HepG2 (cell line): ENCODE data around the gene MED13.

Source experiments
- FOXK2 ChIP-seq: fragments of 450-650 bp; IDR thresholded peaks from 2 replicates; pipeline ENCODE4 v1.6.1; 2016
- HCFC1 ChIP-seq: fragments of 150-350 bp; IDR thresholded peaks from 2 replicates; pipeline ENCODE4 v1.6.1; 2014; ENCODE audit warnings: low read depth, low read length
- POLR2AphosphoS5 ChIP-seq: IDR thresholded peaks from 2 replicates; pipeline ENCODE4 v1.6.1; 2012; ENCODE audit warnings: low read depth, low read length
- TCF7 ChIP-seq: sonication (generic); IDR thresholded peaks from 2 replicates; pipeline ENCODE4 v1.6.1; 2016; ENCODE audit warnings: antibody characterized with exemption, low read depth
- YY1 ChIP-seq: IDR thresholded peaks from 2 replicates; pipeline ENCODE4 v1.6.1; 2011; ENCODE audit warnings: low read length, low read depth, moderate library complexity, mild to moderate bottlenecking; ENCODE audit not compliant: insufficient read depth, insufficient replicate concordance
- ZBTB42 ChIP-seq: sonication (generic); formaldehyde crosslinking; IDR thresholded peaks from 2 replicates; pipeline ENCODE4 v1.5.0; 2020; ENCODE audit warnings: mild to moderate bottlenecking, missing genetic modification reagents
- TF ChIP-seq, protein P1 (sequence below): sonication (generic); formaldehyde crosslinking; IDR thresholded peaks from 2 replicates; pipeline ENCODE4 v1.4.0; 2020; ENCODE audit warnings: low read depth, missing genetic modification reagents
- TF ChIP-seq, protein P2 (sequence below): sonication (generic); formaldehyde crosslinking; IDR thresholded peaks from 2 replicates; pipeline ENCODE4 v1.9.0; 2022; ENCODE audit warnings: missing genetic modification reagents, mild to moderate bottlenecking, borderline replicate concordance
- TF ChIP-seq, protein P3 (sequence below): IDR thresholded peaks from 2 replicates; pipeline ENCODE4 v1.6.1; 2016; ENCODE audit warnings: low read depth

DNA sequence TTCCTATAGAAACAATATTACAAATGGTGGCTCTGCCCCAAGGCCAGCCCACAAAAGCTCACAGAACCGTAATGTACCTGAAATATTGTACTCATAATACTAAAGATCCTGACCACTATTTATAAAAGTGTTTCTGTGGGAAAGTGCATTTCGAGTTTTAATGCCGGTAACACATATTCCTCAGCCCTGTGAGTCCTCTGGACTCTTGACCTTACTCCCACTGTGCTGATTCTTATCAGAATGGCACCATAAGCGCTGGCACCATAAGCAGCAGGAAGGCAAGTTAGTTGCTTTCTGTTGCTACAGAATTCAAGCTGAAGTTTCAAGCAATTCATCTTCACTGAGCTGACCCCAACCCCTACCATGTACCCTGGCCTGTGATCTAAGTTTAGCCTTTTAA, 36.4 kb upstream of the MED13 start:
- TF ChIP-seq YY1 (no peak), TCF7 (no peak), HCFC1 (no peak), ZBTB42 (CRISPR knock-in tag) (no peak), FOXK2 (no peak), POLR2AphosphoS5 (no peak)
- TF ChIP-seq, protein P1, sequence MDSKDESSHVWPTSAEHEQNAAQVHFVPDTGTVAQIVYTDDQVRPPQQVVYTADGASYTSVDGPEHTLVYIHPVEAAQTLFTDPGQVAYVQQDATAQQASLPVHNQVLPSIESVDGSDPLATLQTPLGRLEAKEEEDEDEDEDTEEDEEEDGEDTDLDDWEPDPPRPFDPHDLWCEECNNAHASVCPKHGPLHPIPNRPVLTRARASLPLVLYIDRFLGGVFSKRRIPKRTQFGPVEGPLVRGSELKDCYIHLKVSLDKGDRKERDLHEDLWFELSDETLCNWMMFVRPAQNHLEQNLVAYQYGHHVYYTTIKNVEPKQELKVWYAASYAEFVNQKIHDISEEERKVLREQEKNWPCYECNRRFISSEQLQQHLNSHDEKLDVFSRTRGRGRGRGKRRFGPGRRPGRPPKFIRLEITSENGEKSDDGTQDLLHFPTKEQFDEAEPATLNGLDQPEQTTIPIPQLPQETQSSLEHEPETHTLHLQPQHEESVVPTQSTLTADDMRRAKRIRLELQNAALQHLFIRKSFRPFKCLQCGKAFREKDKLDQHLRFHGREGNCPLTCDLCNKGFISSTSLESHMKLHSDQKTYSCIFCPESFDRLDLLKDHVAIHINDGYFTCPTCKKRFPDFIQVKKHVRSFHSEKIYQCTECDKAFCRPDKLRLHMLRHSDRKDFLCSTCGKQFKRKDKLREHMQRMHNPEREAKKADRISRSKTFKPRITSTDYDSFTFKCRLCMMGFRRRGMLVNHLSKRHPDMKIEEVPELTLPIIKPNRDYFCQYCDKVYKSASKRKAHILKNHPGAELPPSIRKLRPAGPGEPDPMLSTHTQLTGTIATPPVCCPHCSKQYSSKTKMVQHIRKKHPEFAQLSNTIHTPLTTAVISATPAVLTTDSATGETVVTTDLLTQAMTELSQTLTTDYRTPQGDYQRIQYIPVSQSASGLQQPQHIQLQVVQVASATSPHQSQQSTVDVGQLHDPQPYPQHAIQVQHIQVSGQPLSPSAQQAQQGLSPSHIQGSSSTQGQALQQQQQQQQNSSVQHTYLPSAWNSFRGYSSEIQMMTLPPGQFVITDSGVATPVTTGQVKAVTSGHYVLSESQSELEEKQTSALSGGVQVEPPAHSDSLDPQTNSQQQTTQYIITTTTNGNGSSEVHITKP (CRISPR knock-in tag): no peak
- TF ChIP-seq, protein P2, sequence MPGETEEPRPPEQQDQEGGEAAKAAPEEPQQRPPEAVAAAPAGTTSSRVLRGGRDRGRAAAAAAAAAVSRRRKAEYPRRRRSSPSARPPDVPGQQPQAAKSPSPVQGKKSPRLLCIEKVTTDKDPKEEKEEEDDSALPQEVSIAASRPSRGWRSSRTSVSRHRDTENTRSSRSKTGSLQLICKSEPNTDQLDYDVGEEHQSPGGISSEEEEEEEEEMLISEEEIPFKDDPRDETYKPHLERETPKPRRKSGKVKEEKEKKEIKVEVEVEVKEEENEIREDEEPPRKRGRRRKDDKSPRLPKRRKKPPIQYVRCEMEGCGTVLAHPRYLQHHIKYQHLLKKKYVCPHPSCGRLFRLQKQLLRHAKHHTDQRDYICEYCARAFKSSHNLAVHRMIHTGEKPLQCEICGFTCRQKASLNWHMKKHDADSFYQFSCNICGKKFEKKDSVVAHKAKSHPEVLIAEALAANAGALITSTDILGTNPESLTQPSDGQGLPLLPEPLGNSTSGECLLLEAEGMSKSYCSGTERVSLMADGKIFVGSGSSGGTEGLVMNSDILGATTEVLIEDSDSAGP (CRISPR knock-in tag): no peak
- TF ChIP-seq, protein P3, sequence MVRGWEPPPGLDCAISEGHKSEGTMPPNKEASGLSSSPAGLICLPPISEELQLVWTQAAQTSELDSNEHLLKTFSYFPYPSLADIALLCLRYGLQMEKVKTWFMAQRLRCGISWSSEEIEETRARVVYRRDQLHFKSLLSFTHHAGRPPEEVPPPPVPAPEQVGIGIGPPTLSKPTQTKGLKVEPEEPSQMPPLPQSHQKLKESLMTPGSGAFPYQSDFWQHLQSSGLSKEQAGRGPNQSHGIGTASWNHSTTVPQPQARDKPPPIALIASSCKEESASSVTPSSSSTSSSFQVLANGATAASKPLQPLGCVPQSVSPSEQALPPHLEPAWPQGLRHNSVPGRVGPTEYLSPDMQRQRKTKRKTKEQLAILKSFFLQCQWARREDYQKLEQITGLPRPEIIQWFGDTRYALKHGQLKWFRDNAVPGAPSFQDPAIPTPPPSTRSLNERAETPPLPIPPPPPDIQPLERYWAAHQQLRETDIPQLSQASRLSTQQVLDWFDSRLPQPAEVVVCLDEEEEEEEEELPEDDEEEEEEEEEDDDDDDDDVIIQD (CRISPR knock-in tag): no peak
